Caco-2 (cell line): ENCODE measurements around the gene DTX1. TPM values are rescaled to one million over a fixed set of nuclear protein-coding genes. Genes with fewer than 3 reads are reported as not detected.

ENCODE experiments used
- BruUV-seq: library from RNA; stranded (reverse); fragments of 400-500 nt; replicated peaks from 2 replicates; lab custom pipeline; 2021; lab: Mats Ljungman, UMichigan
- CTCF ChIA-PET: fragments of 300-600 bp; sonication (Branson Sonifier 250); formaldehyde crosslinking; loops from one replicate; lab custom pipeline; 2022; ENCODE audit warnings: antibody characterized with exemption; lab: Charles Lee
- POLR2A ChIA-PET: fragments of 300-600 bp; sonication (Branson Sonifier 250); formaldehyde crosslinking; loops from one replicate; lab custom pipeline; 2022; ENCODE audit warnings: antibody characterized with exemption; lab: Charles Lee
- DNase-seq, 2 experiments: peaks; one replicate each; pipeline versions ENCODE4 v3.0.0 to v3.0.0-alpha.2; 2020 to 2022
- H3K27me3 ChIP-seq: replicated peaks from 2 replicates; pipeline ENCODE4 v1.6.0; 2011; ENCODE audit warnings: low read length; ENCODE audit not compliant: control insufficient read depth, insufficient read depth
- H3K36me3 ChIP-seq: 2 replicates; pipeline ENCODE4 v1.5.1; 2011; ENCODE audit warnings: low read length; ENCODE audit not compliant: control insufficient read depth, insufficient read depth
- H3K4me1 ChIP-seq: fragments of 250-450 bp; sonication (Bioruptor Pico); 2 replicates; pipeline ENCODE4 v1.5.1; 2020; ENCODE audit warnings: mild to moderate bottlenecking
- H3K4me3 ChIP-seq: 2 replicates; pipeline ENCODE4 v1.5.1; 2011; ENCODE audit warnings: low read depth, mild to moderate bottlenecking, control low read depth, low read length
- H3K9me3 ChIP-seq: fragments of 250-450 bp; sonication (Bioruptor Pico); 2 replicates; pipeline ENCODE4 v1.5.1; 2020; ENCODE audit warnings: mild to moderate bottlenecking, moderate library complexity
- H3K27ac Mint-ChIP-seq: one replicate; pipeline ENCODE4 v1.8.0; 2022; ENCODE audit warnings: mixed read lengths; ENCODE audit not compliant: unreplicated experiment
- H3K27me3 Mint-ChIP-seq: one replicate; pipeline ENCODE4 v1.8.0; 2022; ENCODE audit warnings: mixed read lengths; ENCODE audit not compliant: insufficient read depth, unreplicated experiment
- H3K36me3 Mint-ChIP-seq: one replicate; pipeline ENCODE4 v1.8.0; 2022; ENCODE audit warnings: mild to moderate bottlenecking, mixed read lengths; ENCODE audit not compliant: insufficient read depth, unreplicated experiment
- H3K4me1 Mint-ChIP-seq: one replicate; pipeline ENCODE4 v1.8.0; 2022; ENCODE audit warnings: low read depth, mixed read lengths; ENCODE audit not compliant: unreplicated experiment
- H3K4me3 Mint-ChIP-seq: one replicate; pipeline ENCODE4 v1.8.0; 2022; ENCODE audit warnings: mild to moderate bottlenecking, moderate library complexity, mixed read lengths; ENCODE audit not compliant: unreplicated experiment
- H3K9me3 Mint-ChIP-seq: one replicate; pipeline ENCODE4 v1.8.0; 2022; ENCODE audit warnings: mixed read lengths; ENCODE audit not compliant: unreplicated experiment
- CTCF ChIP-seq, 2 experiments: fragments of 200-600 bp in 1 of 2; IDR thresholded peaks; 1 replicate in 1 of 2; 2 replicates in 1 of 2; pipeline versions ENCODE4 v1.5.1 to v1.8.0; 2011 to 2022; ENCODE audit warnings: antibody characterized with exemption in 1 of 2, control low read depth in 1 of 2, inconsistent platforms in 1 of 2, low read depth in 1 of 2, low read length in 1 of 2, mild to moderate bottlenecking in 1 of 2, moderate library complexity in 1 of 2; ENCODE audit not compliant: insufficient read depth in 1 of 2, severe bottlenecking in 1 of 2, unreplicated experiment in 1 of 2
- intact Hi-C: fragments of 100-400 bp; cut with micrococcal nuclease; formaldehyde crosslinking; loops from one replicate; pipeline ENCODE4 v1.10.0; 2022; ENCODE audit not compliant: unreplicated experiment
- total RNA-seq: library from RNA; stranded (reverse); gene quantifications from 2 replicates; pipeline ENCODE4 v1.2.3, GENCODE V29; 2022

Gene DTX1
- total RNA-seq, 1 experiment from 2014 or later = not detected

- DNase-seq = no peak
- intact Hi-C loops = no loop called here
- BruUV-seq = no TSS peak
- Mint-ChIP-seq H3K9me3 (no peaks in the 10 kb centered on the region), H3K27ac (no peak overlapping the region), H3K36me3 (no peaks in the 10 kb centered on the region), H3K4me3 (no peak overlapping the region), H3K4me1 (no peaks in the 10 kb centered on the region), H3K27me3 (peaks cover 4% of the 10 kb centered on the region)
- Histone ChIP-seq H3K4me3 (no peak overlapping the region), H3K4me1 (no peaks in the 10 kb centered on the region), H3K36me3 (no peaks in the 10 kb centered on the region), H3K9me3 (no peaks in the 10 kb centered on the region), H3K27me3 (no peaks in the 10 kb centered on the region)
- no peak for TF ChIP-seq CTCF (IDR thresholded peaks at IDR 0.05; ENCODE audit: insufficient read depth in 1 of 2, low read depth in 1 of 2, low read length in 1 of 2, severe bottlenecking in 1 of 2, unreplicated experiment in 1 of 2)
- ChIA-PET POLR2A (no interaction called here), CTCF (no interaction called here)
These were observed 56.9 kb downstream of the DTX1 start for GRCh38 chr12:113113397-113113796.

GRCh38 chr12:113114447-113115178 lies 58.1 kb downstream of the DTX1 start:
- no peaks in the 10 kb centered on the region for H3K9me3 ChIP-seq
- H3K27ac Mint-ChIP-seq = no peak overlapping the region
- DNase-seq = no peak
- intact Hi-C loops = no loop called here
- H3K4me3 ChIP-seq = no peak overlapping the region
- no peak for TF ChIP-seq CTCF (IDR thresholded peaks at IDR 0.05; ENCODE audit: insufficient read depth in 1 of 2, low read depth in 1 of 2, low read length in 1 of 2, severe bottlenecking in 1 of 2, unreplicated experiment in 1 of 2)
- H3K36me3 ChIP-seq = no peaks in the 10 kb centered on the region
- no peak overlapping the region for H3K4me3 Mint-ChIP-seq
- H3K4me1 ChIP-seq = no peaks in the 10 kb centered on the region
- H3K36me3 Mint-ChIP-seq = no peaks in the 10 kb centered on the region
- no peaks in the 10 kb centered on the region for H3K9me3 Mint-ChIP-seq
- ChIA-PET POLR2A (no interaction called here), CTCF (no interaction called here)
- H3K4me1 Mint-ChIP-seq = no peaks in the 10 kb centered on the region
- peaks cover 4% of the 10 kb centered on the region for H3K27me3 Mint-ChIP-seq
- no TSS peak for BruUV-seq
- no peaks in the 10 kb centered on the region for H3K27me3 ChIP-seq

- no peak for TF ChIP-seq CTCF (IDR thresholded peaks at IDR 0.05; ENCODE audit: insufficient read depth in 1 of 2, low read depth in 1 of 2, low read length in 1 of 2, severe bottlenecking in 1 of 2, unreplicated experiment in 1 of 2)
- H3K4me3 Mint-ChIP-seq = no peak overlapping the region
- H3K27me3 Mint-ChIP-seq = peaks cover 7% of the 10 kb centered on the region
- Histone ChIP-seq H3K4me1 (no peaks in the 10 kb centered on the region), H3K9me3 (no peaks in the 10 kb centered on the region), H3K4me3 (no peak overlapping the region), H3K27me3 (no peaks in the 10 kb centered on the region), H3K36me3 (no peaks in the 10 kb centered on the region)
- H3K27ac Mint-ChIP-seq = no peak overlapping the region
- no peaks in the 10 kb centered on the region for H3K9me3 Mint-ChIP-seq
- no peaks in the 10 kb centered on the region for H3K36me3 Mint-ChIP-seq
- intact Hi-C loops = no loop called here
- no TSS peak for BruUV-seq
- POLR2A ChIA-PET = no interaction called here
- DNase-seq = no peak
- CTCF ChIA-PET = no interaction called here
- no peaks in the 10 kb centered on the region for H3K4me1 Mint-ChIP-seq
These were observed 59.1 kb downstream of the DTX1 start for GRCh38 chr12:113115455-113116126.
